Stimulated activated CD8-positive, alpha-beta memory T cell treated with anti-CD3 and anti-CD28 coated beads, Interleukin-4, amount 100 ng/mL, for 4 hours (primary cell): ENCODE measurements around the gene ZMIZ1.

Source experiments
- DNase-seq, 2 donors: peaks; one replicate each; pipeline ENCODE4 v3.0.0-alpha.2; 2020; ENCODE audit warnings: low read depth in 2 of 2, low spot score in 1 of 2

ZMIZ1 gene

DNA sequence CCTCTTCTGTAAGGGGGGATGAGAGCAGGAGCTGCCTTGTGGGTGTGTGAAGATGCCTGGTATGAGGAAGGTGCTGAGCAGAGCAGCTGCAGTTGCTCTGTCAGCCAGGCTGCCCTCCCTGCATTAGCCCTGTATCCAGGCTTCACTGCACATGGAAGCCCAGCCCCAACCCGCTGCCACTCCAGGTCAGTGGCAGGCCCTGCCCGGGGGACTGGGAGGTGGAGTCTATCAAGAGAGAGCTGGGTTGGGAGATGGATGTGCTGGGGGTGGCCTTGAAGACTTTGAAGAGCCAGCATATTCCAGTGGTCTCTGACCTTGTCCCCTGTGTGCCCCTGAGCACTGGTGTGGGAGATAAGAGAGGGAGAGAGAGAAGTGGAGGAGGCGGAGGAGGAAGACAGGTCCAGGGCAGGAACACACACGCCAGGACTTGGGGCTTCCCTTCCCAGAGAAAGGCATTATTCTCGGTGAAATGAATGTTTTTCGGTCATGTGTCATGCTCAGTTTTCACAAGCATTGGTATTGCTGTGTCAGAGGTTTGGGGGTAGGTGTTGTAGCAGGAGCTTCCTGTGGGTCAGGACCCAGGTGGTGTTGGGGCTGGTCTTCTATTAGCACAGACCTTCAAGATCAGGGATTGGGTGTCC is 281.1 kb downstream of the ZMIZ1 start:
- DNase-seq, result no peak

GRCh38 chr10:79350407-79351154 is 281.8 kb downstream of the ZMIZ1 start:
- DNase-seq, result no peak

- DNase-seq, result no peak
Measured at GRCh38 chr10:79351332-79351731, 282.6 kb downstream of the ZMIZ1 start.

DNA sequence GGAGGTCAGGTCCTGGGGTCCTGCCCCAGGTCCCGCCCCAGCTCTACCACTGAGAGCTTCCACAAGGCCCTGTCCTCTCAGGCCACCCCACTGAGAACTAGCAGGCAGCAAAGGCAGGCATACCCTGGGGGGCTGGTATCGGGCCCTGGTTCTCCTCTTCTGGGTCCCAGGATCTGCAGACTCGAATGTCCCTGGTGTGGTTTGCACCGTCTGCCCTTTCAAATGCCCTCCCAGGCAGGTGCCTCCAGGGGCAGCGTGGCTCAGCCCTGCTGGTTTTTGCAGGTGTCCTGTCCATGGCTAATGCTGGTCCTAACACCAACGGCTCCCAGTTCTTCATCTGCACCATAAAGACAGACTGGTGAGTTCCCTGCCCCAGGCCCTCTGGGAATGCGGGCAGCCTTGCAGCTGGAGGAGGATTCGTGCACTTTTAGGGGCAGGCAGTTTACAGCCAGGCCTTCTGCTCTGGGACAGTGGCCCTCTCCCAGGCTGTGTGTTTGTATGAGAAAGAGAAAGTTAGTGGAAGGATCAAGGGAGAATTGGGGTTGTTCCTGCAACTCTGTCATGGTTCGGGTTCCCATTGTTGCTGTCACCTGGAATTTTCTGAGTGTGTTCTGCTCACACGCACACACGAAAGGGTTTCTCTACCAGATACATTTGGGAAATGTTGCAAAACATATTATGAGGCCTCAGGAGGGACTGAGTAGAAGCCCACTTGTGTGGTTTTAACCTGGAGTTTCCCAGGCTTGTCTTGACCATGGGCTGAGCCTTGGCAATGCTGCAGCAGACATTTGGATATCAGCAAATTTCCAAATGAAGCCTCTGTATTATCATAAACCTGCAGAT is 283.5 kb downstream of the ZMIZ1 start:
- no peak for DNase-seq

DNA sequence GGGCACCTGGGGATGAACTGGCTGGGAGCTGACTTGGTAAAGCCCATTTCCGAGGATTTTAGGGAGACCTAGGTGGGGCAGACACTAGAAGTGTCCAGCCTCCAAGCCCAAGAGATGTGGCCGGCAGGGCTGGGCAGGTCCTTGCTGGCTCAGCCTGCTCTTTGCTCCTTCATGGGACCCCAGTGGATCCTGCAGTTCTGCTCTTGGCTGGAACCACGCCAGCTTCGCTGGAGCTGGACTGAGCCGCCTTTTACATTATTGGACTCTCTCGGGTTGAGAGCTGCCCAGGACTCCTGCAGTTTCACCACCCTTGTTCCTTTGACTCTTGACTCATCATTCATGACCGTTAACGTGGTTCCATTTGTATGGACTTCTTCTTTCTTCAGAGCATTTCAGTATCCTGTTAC is 284.2 kb downstream of the ZMIZ1 start:
- no peak for DNase-seq

DNA sequence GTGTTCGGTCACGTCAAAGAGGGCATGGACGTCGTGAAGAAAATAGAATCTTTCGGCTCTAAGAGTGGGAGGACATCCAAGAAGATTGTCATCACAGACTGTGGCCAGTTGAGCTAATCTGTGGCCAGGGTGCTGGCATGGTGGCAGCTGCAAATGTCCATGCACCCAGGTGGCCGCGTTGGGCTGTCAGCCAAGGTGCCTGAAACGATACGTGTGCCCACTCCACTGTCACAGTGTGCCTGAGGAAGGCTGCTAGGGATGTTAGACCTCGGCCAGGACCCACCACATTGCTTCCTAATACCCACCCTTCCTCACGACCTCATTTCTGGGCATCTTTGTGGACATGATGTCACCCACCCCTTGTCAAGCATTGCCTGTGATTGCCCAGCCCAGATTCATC is 285.0 kb downstream of the ZMIZ1 start:
- no peak for DNase-seq

DNA sequence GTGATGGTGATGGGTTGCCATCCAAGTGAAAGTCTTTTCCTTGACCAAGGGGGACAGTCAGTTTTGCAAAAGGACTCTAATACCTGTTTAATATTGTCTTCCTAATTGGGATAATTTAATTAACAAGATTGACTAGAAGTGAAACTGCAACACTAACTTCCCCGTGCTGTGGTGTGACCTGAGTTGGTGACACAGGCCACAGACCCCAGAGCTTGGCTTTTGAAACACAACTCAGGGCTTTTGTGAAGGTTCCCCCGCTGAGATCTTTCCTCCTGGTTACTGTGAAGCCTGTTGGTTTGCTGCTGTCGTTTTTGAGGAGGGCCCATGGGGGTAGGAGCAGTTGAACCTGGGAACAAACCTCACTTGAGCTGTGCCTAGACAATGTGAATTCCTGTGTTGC is 285.4 kb downstream of the ZMIZ1 start:
- DNase-seq, result no peak

- DNase-seq, result no peak
Measured at GRCh38 chr10:79354615-79355014, 285.8 kb downstream of the ZMIZ1 start.

DNA sequence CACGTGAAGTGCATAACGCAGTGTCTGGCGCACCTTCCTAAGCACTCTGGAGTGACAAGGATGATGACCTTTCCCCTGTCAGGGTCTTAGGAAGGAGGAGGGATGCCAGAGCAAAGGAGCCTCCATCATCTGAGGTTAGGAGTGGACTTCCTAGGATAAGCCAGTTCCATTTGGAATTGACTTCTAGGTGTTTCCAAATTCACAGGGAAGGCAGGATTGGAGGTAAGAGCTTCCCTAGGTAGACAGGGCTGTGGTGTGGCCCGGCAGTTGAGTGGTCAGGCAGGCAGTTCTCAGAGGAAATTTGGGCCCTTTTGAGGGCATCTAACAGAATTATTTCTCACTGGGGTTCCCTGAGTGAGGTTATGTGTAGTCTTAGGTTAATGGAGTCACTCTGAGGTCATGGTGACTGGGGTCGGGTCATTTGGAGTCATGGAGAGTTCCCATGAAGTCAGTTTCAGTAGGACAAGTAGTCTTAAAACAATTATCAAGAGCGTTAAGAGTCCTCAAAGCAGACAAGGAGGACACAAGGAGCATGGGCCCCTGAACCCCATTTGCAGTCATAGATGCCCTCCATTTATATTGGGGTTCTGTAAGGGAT is 286.8 kb downstream of the ZMIZ1 start:
- no peak for DNase-seq

GRCh38 chr10:79356104-79356503 is 287.3 kb downstream of the ZMIZ1 start:
- DNase-seq, result no peak

DNA sequence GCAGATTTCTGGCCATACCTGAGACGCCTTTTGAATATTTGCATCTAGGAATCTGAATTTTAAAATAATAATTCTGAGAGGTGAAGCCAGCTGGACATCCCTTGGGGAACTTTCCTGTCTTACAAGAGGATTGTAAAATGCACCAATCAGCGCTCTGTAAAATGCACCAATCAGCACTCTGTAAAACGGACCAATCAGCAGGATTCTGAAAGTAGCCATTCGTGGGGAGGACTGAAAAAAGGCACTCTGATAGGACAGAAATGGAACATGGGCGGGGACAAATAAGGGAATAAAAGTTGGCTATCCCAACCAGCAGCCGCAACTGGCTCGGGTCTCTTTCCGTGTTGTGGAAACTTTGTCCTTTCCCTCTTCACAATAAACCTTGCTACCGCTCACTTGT is 288.4 kb downstream of the ZMIZ1 start:
- DNase-seq, result no peak

DNA sequence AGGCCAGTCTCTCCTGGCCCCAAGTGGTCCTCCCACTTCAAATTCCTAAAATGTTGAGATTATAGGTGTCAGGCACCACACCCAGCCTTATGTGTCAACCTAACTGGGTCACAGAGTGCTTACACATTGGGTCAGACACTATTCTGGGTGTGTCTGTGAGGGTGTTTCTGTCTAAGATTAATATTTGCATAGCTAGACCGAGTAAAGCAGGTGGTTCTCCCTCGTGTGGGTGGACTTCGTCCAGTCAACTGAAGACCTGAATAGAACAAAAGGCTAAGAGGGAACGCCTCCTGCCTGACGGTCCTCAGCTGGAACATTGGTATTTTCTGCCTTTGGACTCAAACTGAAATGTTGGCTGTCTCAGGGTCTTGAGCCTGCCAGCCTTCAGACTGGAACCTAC is 290.0 kb downstream of the ZMIZ1 start:
- no peak for DNase-seq

- DNase-seq, result no peak
Measured at GRCh38 chr10:79359816-79360498, 291.2 kb downstream of the ZMIZ1 start.

DNA sequence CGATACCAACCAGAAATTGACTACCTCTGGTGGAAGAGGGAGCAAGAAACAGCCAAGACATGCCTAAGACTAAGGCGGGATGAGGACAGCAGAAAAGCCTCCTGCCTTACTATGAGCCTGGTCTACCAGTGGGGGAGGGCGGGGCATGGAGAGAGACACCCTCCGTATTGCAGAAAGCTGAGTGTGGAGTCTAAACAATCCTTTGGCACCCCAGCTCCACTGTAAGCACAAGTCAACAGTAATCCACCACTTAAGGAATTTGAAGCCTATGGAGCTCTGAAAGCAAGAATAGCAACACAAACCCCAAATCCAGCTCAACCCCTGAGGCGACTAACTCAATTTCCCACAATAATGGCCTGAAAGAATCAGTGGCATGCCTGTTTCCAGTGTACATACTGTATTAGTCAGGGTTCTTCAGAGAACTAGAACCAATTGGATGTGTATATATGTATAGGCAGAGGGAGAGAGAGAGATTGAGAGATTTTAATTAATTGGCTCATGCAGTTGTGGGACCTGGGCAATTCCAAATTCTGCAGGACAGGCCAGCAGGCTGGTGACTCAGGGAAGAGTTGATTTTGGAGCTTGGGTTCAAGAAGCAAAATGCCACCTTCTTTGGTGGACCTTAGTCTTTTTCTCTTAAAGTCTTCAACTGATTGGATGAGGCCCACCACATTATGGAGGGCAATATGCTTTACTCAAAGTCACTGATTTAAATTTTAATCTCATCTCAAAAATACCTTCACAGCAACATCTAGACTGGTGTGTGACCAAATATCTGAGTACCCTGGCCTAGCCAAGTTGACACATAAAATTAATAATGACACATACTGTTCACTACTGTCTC is 292.0 kb downstream of the ZMIZ1 start:
- no peak for DNase-seq

DNA sequence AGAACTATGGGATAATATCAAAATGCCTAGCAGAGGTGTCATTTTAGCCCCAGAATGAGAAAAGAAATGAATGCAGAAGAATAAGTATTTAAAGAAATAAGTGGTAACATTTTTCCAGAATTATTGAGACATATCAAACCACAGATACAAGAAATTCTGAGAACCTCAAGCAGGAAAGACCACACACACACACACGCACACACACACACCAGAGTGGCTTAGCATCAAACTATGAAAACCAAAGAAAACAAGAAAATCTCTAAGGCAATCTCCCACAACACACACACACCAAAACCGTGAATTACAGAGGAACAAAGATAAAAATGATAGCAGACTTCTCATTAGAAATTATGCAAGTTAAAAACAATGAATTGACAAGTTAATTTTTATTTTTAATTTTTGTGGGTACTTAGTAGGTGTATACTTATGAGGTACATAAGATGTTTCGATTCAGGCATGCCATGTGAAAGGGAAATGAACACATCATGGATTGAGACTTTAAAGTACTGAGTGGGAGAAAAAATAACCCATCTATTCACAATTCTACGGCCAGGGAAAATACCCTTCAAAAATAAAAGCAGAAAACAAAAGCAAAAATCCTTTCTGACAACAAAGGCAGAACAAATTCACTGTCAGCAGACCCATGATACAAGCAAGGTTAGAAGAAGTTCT is 293.1 kb downstream of the ZMIZ1 start:
- DNase-seq, result no peak
